Putamen (tissue), 1 donor: ENCODE results near the gene CNTRL.

ENCODE experiments used
- DNase-seq: peaks from one replicate; pipeline ENCODE4 v3.0.0-alpha.2; 2016; ENCODE audit warnings: low spot score

Gene CNTRL

GRCh38 chr9:121182101-121182836 is 107.5 kb downstream of the CNTRL start:
- no peak for DNase-seq

DNA sequence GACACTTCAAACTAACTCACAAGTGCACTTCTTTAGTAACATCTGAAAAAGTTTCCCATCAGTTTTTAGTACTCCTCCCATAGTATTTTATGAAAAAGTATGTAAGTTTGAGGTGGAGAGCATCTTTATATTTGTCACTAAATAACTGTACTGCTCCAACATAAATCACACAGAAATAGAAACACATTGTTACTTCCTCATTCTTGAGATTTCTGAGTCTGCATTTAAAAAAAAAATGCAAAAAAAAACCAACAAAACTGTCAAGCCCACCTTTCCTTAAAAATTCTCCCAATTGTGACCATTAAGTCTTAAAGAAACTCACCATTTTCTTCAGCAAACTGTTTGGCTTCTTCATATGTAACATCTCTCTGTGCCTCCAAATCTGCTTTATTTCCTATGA is 108.2 kb downstream of the CNTRL start:
- no peak for DNase-seq

- DNase-seq: no peak
Measured at GRCh38 chr9:121183666-121184423, 109.1 kb downstream of the CNTRL start.

DNA sequence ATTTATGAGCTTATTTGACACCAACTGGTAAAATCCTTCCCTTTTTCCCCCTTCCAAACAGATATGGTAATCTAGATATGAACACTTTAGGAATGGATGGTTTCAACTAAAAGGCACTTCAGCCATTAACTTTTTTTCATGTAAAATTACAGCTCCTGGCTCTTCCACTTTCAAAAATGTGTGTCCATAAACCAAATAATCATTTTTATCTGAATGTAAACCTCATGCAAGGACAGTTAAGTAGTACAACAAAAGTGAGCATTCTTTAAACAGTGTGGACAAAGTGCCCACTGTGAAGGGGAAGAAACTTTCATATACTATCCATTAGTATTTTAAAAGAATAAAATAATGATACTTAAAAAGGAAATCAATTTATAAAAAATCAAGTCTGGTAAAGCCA is 109.7 kb downstream of the CNTRL start:
- no peak for DNase-seq

- DNase-seq: no peak
Measured at GRCh38 chr9:121185178-121185745, 110.5 kb downstream of the CNTRL start.

- DNase-seq: no peak
Measured at GRCh38 chr9:121185774-121186403, 111.1 kb downstream of the CNTRL start.

DNA sequence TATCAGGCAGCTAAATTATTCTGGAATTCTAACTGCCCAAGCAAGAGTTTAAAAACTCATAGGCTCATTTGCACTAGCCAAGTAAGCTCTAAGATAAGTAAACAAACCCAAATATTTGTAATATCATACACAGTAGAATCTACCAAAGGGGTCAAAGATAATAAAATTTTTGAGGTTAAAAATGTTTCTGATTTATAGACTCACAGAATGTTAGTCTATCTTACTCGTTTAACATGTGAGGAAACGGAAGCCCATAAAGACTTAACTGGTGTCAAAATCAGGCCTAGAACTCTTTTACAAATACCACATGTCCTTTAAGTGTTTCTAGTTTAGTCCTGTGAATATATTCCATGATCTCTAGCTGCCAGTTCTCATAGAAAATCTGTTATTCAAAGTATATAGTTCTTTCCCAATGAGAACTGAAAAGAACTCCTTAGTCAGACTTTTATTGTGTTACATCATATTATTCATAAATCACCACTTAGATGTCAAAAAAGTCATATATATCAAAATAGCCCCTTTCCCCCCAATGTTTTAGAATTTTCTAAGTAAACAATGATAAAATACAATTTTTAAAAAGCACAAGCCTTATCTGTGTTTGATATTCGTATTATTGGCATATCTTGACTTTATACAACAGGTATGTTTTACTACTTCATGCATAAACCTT is 113.0 kb downstream of the CNTRL start:
- DNase-seq: no peak

- DNase-seq: no peak
Measured at GRCh38 chr9:121189006-121189405, 114.3 kb downstream of the CNTRL start.

GRCh38 chr9:121189660-121190059 is 114.9 kb downstream of the CNTRL start:
- DNase-seq: no peak

DNA sequence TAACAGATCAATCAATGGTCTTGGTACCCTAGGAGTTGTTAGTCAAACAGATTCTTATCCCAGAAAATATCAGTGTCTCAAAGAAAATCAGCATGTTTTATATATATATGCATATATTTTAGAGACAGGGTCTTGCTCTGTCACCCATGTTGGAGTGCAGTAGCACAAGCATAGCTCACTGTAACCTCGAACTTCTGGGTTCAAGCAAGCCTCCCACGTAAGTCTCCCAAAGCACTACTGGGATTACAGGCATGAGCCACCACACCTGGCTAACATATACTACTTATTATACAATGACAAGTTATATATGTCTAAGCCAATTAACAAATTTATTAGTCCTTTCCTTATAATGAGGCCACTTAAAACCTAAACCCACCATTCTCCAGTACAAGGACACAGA is 116.5 kb downstream of the CNTRL start:
- no peak for DNase-seq

DNA sequence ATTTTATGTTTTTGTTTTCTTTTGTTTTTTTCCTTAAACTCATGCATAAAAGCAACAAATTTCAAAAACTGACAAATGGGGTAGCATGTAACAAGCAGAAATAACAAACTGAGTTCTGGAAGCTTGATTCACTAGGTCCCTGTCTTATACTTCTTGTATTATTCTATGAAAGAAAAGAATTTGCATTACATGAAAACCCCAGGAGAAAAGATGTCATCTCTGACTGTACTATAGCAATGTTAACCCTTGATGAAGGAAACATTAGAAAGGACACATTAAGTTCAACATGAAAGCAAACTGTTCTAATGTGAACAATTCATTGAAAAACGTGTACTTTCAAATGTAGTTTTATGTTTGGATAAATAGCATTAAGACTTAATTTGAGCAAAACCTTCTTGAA is 117.8 kb downstream of the CNTRL start:
- no peak for DNase-seq

DNA sequence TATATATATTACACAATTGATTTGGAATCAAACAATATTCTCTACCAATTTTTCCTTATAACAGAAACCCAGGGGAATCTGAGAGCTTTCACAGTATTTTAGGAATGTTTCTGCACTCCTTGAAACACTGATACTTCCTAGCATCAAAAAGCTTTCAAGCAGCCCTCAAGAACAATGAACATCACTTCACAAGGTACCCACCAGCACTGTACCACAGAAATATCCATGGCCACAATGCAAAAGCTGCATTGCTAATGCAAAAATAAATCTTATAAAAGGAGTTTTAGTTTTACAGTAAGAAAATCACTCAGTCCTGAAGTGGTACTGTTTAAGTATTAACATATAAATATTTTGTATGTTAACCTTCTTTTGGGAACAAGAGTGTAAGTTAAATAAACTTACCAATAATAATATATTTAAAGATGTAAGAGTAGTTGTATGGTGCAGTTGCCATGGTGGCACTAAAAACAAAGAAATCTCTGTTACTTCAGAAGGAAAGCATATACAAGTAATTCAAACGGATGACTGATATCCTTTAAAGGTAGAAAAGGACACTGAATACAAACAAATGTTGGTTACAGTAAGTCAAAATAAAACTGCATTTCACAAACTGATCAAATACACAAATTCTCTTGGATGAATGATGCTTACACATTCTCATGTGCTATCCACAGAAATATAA is 118.3 kb downstream of the CNTRL start:
- no peak for DNase-seq

GRCh38 chr9:121194730-121195129 is 120.0 kb downstream of the CNTRL start:
- DNase-seq: no peak

GRCh38 chr9:121196389-121196788 is 121.6 kb downstream of the CNTRL start:
- DNase-seq: no peak

- DNase-seq: no peak
Measured at GRCh38 chr9:121197132-121197531, 122.4 kb downstream of the CNTRL start.

DNA sequence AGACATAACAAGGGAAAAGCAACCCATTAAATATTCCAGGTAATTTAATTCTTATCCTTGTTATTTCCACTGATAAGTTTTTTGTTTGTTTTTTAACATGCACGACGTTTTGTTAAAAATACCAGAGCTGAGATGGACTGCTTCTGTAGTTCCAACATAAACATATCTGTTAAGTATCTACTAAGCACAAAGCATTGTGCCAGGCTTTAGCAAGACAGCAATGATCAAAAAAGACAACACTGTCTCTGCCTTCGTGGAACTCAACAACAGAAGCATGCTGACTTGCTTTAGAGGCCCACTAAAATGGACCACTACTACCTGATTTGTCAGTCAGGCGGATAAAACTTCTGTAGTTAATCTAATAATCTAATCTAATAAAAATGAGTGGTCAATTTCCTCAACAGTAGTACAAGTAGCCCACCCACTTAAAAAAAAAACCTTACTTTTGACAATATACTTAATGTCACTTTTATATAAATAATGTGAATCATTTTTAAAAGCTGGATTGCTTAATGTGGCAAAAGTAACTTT is 123.8 kb downstream of the CNTRL start:
- no peak for DNase-seq

DNA sequence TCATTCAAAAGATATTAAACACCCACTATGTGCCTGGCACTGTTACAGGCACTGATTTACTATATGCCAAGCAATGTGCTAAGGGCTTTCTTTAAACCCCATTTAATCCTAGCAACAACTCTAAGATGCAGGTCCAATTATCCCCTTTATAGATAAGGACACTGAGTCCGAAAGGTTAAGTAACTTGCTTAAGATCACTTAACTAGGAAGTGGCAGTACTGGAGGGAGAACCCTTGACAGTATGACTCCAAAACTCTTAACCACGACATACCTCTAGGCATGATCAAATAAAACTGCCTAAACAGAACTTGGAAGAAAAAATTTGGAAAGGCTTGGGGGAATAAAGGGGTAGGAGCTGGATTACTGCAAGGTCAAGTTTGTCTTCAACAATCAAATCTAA is 125.2 kb downstream of the CNTRL start:
- no peak for DNase-seq

DNA sequence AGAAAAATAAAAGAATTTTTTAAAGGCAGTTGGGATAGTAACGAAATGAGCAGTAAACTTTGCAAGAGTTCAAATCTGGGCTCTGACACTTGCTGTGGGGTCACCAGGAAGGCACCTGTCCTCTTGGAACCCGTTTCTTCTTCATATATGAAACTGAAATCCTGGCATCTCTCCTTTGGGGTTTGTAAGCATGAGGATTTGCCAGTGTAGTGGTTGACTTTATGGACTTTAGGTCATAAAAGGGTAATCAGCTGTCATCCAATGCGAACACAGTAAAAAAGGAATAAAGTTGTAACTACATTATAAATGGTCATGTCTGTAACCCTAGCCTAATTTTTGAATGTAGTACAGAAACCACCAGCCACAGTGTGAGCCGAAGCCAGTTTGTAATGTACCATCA is 125.6 kb downstream of the CNTRL start:
- no peak for DNase-seq

GRCh38 chr9:121201045-121201737 is 126.4 kb downstream of the CNTRL start:
- no peak for DNase-seq

DNA sequence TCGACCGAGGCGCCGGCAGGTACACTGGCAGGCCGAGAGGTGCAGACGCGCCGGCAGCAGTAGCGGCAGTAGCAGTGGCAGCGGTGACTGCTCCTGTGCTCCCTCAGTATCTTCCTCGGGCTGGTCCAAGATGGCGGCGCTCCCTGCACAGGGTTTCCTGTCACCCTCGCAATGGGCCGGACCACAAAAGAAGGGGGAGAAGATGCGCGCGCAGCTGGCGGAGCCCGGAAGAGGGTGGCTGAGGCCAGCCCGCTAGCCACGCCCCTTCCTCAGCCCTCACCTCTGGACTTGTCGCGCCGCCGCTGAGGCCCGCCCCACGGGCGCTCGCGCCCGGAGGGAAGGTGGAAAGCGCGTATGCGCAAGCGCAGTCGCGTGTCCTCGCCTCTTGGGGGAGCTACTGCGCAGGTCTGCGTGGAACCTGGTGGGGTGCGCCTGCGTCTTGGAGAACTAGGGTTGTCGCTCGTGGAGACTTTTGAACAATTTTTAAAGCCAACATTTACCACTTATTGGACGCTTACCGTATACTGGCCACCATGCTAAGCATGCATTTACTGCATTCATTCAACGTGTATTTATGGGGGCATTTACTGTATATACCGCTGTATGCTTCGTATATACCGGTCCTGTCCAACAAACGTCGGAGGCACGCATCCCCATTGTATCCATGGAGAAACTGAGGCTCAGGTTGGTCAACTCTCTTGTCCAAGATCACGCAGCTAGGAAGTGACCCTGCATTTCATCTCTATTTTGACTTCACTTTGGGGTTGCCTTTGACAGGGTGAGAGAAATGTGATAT is 127.2 kb downstream of the CNTRL start, which contains the start of gene RAB14:
Gene RAB14 (minus strand): TSS at position 132 of the 796 bp plus-strand sequence. CDS start 8,457 bp downstream, outside the sequence.
- peak; percentile 99 for DNase-seq
